ENCODE data around the gene YDJC. TPM values are rescaled to one million over a fixed set of nuclear protein-coding genes. Genes with fewer than 3 reads are reported as not detected.

YDJC gene
- total RNA-seq, 2 donors from 2014 or later, result 15.2 to 20.5 TPM

DNA sequence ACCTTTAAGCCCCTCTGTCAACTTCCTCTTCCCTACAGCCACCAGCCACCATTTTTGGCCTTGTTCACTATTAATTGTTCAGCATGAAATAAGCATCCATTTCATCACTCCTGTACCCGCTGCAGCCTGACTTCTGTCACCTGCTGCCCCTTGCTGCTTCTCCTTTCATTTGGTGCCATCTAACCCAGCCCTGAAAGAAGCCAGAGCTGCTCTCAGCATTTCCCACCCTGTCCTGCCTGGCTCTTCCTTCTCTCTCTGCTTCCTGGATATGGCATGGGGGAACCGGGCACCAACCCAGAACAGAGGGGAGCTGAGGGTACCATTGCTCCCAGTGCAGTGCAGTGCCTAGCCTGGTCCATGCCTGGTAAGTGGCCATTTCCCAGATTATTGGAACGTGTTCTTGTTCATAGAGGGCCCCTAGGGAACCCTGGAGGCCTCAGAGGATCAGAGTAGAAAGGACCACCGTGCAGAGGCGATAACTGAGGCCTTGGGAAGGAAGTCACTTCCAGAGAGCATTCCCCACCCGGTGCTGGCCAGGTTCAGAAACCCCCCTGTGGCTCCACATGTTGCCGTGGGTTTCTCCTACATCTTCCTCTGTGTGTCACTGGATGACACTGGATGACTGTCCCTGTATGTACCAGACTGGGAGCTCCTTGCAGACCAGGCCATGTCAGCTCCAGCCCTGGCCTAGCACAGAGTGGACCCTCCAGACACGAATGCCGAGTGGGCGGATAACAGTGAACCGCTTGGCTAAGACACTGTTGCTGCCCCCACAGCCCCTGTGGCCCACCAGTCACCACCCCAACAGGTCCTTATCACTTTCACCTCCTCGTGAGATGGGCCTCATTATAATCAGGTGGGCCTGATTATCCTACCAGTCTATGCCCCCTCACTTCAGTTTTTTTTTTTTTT is 4.7 kb downstream of the YDJC start:
- Histone ChIP-seq H3K36me3 (peaks cover 7% of the 10 kb centered on the region), H3K27ac (no peak overlapping the region), H3K27me3 (no peaks in the 10 kb centered on the region), H3K9me3 (no peaks in the 10 kb centered on the region), H3K4me3 (no peak overlapping the region), H3K4me1 (peaks cover 0 to 54% of the 10 kb centered on the region in 2 donors)
- DNase-seq (ENCODE audit: low spot score), result no peak
- TF ChIP-seq, protein P1, sequence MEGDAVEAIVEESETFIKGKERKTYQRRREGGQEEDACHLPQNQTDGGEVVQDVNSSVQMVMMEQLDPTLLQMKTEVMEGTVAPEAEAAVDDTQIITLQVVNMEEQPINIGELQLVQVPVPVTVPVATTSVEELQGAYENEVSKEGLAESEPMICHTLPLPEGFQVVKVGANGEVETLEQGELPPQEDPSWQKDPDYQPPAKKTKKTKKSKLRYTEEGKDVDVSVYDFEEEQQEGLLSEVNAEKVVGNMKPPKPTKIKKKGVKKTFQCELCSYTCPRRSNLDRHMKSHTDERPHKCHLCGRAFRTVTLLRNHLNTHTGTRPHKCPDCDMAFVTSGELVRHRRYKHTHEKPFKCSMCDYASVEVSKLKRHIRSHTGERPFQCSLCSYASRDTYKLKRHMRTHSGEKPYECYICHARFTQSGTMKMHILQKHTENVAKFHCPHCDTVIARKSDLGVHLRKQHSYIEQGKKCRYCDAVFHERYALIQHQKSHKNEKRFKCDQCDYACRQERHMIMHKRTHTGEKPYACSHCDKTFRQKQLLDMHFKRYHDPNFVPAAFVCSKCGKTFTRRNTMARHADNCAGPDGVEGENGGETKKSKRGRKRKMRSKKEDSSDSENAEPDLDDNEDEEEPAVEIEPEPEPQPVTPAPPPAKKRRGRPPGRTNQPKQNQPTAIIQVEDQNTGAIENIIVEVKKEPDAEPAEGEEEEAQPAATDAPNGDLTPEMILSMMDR (IDR thresholded peaks at IDR 0.05), result no peak

DNA sequence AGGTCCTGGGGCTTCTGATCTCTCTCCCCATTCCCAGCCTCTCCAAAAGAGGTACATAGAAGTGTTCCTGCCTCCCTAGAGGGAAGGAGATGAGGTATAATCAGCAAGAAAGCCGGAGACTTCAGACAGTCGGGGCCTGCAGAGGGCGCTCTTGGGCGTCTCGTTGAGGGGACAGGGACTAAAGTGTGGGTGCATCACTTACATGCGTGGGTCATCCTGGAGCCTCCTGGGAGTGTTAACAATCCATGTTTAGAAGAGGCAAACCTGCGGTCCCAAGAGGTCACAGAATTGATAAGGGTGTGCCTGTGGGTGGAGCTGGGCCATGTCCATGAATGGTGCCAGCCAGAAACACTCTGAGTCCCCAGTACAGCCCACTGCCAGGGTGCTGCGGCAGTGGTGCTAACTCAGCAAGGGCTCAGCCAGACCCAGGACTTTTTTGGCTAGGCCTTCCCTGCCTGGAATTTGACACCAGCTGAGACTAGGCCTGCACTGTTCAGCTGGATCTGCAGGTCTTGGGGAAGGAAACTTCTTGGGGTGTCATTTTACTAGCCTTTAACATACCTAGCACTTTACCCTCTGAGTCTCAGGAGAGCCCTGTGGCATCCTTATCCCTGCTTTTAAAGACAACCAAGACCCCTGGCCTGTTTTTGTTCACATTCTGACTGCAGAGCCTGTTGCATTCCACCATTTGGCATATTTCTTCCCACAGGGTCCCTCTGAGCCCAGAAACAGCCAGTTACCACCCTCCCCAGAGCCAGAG is 5.5 kb downstream of the YDJC start:
- H3K36me3 ChIP-seq, result peaks cover 7% of the 10 kb centered on the region
- no peaks in the 10 kb centered on the region for H3K9me3 ChIP-seq
- no peak overlapping the region for H3K4me3 ChIP-seq
- DNase-seq (ENCODE audit: low spot score), result no peak
- TF ChIP-seq, protein P1 (IDR thresholded peaks at IDR 0.05), result peak in 1 of 2 donors; percentile 51
- H3K27me3 ChIP-seq, result no peaks in the 10 kb centered on the region
- peak overlapping the region in 1 of 2 donors; percentile 51 for H3K27ac ChIP-seq
- peaks cover 0 to 59% of the 10 kb centered on the region in 2 donors for H3K4me1 ChIP-seq

DNA sequence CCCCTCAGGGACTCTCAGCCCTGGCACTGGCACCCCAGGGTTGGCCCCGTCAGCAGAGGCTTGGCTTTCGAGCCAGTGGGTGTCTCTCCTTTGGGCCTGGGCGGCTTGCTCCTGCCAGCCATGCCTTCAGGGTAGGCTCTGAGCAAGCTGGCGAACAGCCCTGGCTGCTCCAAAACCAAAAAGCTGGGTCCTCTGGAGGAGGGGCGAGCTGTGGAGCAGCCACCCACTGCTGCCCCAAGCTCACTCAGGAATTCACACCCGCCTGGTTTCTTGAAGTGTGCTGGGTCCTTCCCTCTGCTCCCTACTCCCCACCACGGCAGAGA is 6.2 kb downstream of the YDJC start:
- Histone ChIP-seq H3K27ac (peak overlapping the region; percentile 29 to 51), H3K9me3 (no peaks in the 10 kb centered on the region), H3K27me3 (no peaks in the 10 kb centered on the region), H3K4me1 (peaks cover 0 to 52% of the 10 kb centered on the region in 2 donors), H3K36me3 (peaks cover 7% of the 10 kb centered on the region), H3K4me3 (no peak overlapping the region)
- no peak for DNase-seq (ENCODE audit: low spot score)
- TF ChIP-seq, protein P1 (IDR thresholded peaks at IDR 0.05), result no peak

DNA sequence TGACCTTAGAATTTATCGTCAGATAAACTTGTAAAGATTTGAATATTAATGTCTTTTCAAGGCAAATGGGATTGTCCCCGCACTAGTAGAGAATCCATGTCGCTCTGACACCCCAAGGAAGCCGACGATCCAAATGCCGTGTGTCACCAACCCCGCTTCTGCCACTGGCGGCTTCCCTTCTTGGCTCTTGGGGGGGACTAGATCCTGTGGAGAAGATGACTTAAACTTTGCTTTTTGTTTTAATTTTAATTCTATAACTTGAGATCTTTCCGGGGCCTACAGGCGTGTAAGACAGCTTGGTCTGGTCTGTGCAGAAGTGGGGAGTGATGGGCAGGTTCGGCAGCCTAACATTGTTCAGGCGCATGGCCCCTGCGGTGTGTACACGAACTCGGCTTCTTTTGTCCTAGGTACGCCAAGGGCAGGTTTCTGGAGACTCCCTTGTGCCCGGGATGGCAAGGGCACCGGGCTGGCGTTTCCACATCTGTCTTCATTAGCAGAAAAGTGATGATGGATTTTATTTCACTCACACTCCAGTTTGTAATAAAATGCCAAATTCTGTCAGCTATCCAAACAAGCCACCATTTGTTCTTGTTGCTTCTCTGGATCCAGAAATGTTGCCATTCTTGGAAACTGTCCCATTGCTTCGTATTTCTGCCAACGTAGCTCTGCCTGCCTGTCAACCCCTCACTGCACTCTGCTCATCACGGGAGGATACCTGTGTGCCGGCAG is 6.7 kb downstream of the YDJC start:
- Histone ChIP-seq H3K4me3 (no peak overlapping the region), H3K4me1 (peaks cover 0 to 48% of the 10 kb centered on the region in 2 donors), H3K27me3 (no peaks in the 10 kb centered on the region), H3K27ac (peak overlapping the region; percentile 29 to 51), H3K9me3 (no peaks in the 10 kb centered on the region), H3K36me3 (peaks cover 7% of the 10 kb centered on the region)
- DNase-seq (ENCODE audit: low spot score), result no peak
- TF ChIP-seq, protein P1 (IDR thresholded peaks at IDR 0.05), result no peak

DNA sequence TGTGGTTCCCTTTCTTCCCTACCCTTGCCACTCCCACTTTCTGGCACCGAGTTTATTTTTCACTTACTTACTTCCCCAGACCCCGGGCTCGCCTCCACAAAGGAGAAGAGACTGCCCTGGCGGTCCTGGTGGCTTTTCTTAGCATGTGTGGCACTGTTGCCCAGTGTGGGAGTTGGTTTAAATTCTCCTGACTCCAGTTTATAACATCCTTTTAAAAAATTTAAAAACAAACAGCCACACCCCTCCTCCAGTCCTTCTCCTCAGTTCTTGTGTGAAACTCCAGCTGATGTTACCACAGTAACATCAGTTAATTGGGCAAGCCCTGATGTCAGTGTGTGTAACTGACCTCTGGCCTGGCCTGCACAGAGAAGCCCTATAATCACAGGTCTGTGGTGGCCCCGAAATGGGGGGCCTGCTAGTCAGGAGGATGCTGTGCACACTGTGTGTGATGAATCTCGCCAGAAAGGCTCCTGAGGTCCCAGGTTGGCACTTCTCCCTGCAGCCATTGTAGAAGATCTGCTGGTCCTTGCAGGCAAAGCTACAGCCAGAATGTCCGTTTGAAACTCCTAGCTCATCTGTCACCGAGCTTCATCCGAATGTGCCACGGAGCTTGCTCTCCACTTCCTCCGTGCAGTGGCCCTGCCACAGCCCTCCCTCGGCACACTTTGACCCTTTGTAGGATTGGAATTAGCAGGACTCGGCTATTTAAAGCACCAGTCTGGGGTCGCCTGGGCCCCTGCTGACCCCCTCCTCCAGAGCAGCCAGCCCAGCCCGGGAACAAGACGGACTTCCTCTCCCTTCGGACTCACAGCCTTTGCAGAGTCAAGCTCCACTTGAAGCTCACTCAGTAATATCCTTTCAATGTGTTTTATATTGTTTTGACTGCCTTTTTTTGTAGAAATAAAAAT is 7.6 kb downstream of the YDJC start:
- Histone ChIP-seq H3K36me3 (peaks cover 7% of the 10 kb centered on the region), H3K9me3 (no peaks in the 10 kb centered on the region), H3K27ac (no peak overlapping the region), H3K4me3 (no peak overlapping the region), H3K4me1 (peaks cover 0 to 48% of the 10 kb centered on the region in 2 donors), H3K27me3 (no peaks in the 10 kb centered on the region)
- TF ChIP-seq, protein P1 (IDR thresholded peaks at IDR 0.05), result no peak
- no peak for DNase-seq (ENCODE audit: low spot score)

All from right atrium auricular region (tissue), 2 donors.